HEK293T (cell line): ENCODE results near the gene NRP1.

Experiments
- CTCF ChIA-PET: fragments of 350-600 bp; formaldehyde crosslinking; extraction: SDS; loops from one replicate; lab custom pipeline; 2021; ENCODE audit warnings: antibody characterized with exemption, inconsistent platforms; lab: Yijun Ruan, JAX
- POLR2A ChIA-PET: fragments of 350-600 bp; formaldehyde crosslinking; extraction: SDS; loops from one replicate; lab custom pipeline; 2020; ENCODE audit warnings: antibody characterized with exemption, inconsistent platforms; lab: Yijun Ruan, JAX
- DNase-seq: peaks from one replicate; pipeline ENCODE4 v3.0.0; 2012; ENCODE audit warnings: mixed read lengths; ENCODE audit errors: extremely low spot score
- ARNT ChIP-seq: fragments of 450-650 bp; IDR thresholded peaks from 2 replicates; pipeline ENCODE4 v1.6.1; 2017; ENCODE audit warnings: mild to moderate bottlenecking
- BHLHE40 ChIP-seq: fragments of 450-650 bp; IDR thresholded peaks from 2 replicates; pipeline ENCODE4 v1.6.1; 2016; ENCODE audit warnings: mild to moderate bottlenecking, moderate library complexity, borderline replicate concordance
- CTBP1 ChIP-seq: fragments of 450-650 bp; IDR thresholded peaks from 2 replicates; pipeline ENCODE4 v1.6.1; 2016; ENCODE audit warnings: borderline replicate concordance
- ELF4 ChIP-seq: fragments of 450-650 bp; IDR thresholded peaks from 2 replicates; pipeline ENCODE4 v1.6.1; 2017; ENCODE audit warnings: antibody characterized with exemption
- FOXA1 ChIP-seq: fragments of 450-650 bp; IDR thresholded peaks from 2 replicates; pipeline ENCODE4 v1.6.1; 2016; ENCODE audit warnings: mild to moderate bottlenecking
- FOXK2 ChIP-seq: fragments of 450-650 bp; IDR thresholded peaks from 2 replicates; pipeline ENCODE4 v1.6.1; 2016; ENCODE audit warnings: mild to moderate bottlenecking
- FOXM1 ChIP-seq: fragments of 450-650 bp; IDR thresholded peaks from 2 replicates; pipeline ENCODE4 v1.6.1; 2017; ENCODE audit warnings: mild to moderate bottlenecking, borderline replicate concordance
- HDGF ChIP-seq: fragments of 450-650 bp; IDR thresholded peaks from 2 replicates; pipeline ENCODE4 v1.6.1; 2017; ENCODE audit warnings: antibody characterized with exemption, borderline replicate concordance
- L3MBTL2 ChIP-seq: fragments of 450-650 bp; conservative IDR thresholded peaks from 2 replicates; pipeline ENCODE4 v1.6.1; 2016; ENCODE audit warnings: mild to moderate bottlenecking
- LEF1 ChIP-seq: fragments of 450-650 bp; IDR thresholded peaks from 2 replicates; pipeline ENCODE4 v1.6.1; 2017; ENCODE audit warnings: mild to moderate bottlenecking, borderline replicate concordance
- NFRKB ChIP-seq: fragments of 450-650 bp; IDR thresholded peaks from 2 replicates; pipeline ENCODE4 v1.6.1; 2016; ENCODE audit warnings: mild to moderate bottlenecking, moderate library complexity
- SP1 ChIP-seq: fragments of 450-650 bp; IDR thresholded peaks from 2 replicates; pipeline ENCODE4 v1.6.1; 2017
- SUZ12 ChIP-seq: fragments of 450-650 bp; IDR thresholded peaks from 2 replicates; pipeline ENCODE4 v1.6.1; 2016; ENCODE audit warnings: mild to moderate bottlenecking
- TARDBP ChIP-seq: fragments of 450-650 bp; IDR thresholded peaks from 2 replicates; pipeline ENCODE4 v1.6.1; 2016
- ZNF384 ChIP-seq: fragments of 450-650 bp; IDR thresholded peaks from 2 replicates; pipeline ENCODE4 v1.6.1; 2016
- TF ChIP-seq, protein P1 (sequence below): fragments of 450-650 bp; IDR thresholded peaks from 2 replicates; pipeline ENCODE4 v1.6.1; 2016

Gene NRP1

DNA sequence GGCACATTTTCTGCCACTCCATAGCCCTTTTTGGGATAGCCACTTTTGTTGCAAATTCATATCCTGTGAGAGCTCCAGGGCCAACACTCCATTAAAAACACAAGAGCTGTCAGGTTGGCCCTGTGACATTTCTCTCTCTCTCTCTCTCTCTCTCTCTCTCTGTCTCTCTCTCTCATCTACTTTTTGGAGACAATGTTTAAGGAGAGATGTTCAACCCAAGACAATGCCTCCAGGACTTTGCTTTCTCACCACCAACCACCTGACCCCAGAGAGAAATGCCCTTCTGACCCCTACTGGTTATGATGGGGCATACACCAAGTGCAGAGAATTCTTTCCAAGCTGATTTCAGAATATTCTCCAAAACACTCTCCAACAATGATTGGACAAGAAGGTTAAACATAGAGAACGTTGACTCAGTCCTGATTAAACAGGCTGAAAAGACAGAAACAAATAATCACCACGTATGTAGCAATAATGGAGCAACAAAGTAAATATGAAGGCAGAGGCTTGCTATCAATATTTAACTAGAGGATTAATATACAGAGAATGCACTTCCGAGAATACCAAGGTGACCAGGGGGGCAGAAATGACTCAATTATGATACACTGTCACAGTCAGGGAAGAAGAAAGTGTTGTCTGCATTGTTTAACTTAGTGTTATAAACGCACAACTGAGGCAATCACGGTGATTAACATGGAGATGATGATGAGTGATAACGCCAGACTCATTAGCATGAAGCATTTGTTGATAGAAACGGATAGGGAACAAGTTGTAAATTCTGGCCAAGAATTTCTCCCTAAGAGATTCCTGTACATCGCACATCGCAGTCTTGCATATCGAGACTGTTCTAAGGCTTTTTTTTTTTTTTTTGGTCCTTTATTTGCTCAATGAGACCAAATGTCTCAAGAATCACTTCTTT, 178.5 kb downstream of the NRP1 start:
- POLR2A ChIA-PET = no interaction called here
- CTCF ChIA-PET = interaction anchor here (0.6 to 0.9 kb wide), 6 partner anchors 8 to 147 kb away, joined by 3 to 6 read pairs (median 4); no protein-coding TSS in a partner anchor
- TF ChIP-seq ARNT (no peak), SUZ12 (no peak), SP1 (no peak), ELF4 (no peak), HDGF (no peak), BHLHE40 (no peak), LEF1 (no peak)
- peak; percentile 25 for DNase-seq

DNA sequence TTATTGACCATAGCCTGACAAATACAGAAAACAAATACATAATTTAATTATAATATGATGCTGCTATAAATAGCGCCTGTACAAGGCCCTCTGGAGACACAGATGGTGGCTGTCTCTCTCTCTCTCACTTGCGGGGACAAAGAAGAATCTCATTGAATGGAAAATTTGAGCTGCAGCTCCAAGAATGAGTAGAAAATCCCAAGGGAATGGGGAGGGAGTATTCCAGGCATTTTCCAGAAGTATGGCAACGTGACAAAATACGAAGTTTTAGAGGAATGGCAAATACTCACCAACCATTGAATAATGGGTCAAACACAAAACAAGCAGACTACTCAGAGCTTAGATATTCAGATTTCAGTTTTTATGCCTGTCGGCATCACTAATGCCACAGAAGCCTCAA, 179.9 kb downstream of the NRP1 start:
- POLR2A ChIA-PET = no interaction called here

DNA sequence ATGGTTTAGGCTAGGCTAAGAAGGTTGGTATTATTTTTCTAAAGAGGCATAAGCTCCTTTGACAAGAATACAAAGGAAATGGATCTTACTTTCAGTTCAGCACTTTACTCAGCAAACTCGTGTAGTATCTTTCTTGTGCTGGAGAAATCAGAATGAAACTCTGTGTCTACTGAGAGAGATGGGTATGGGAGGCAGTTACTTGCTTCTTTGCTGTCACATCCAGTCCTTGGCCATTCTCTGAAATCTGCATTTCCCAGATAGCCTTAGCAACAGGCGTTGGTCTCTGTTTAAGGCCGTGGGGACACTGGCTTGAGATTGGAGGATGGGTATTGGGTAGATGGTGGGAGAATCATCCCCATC, 180.5 kb downstream of the NRP1 start:
- no peak for DNase-seq
- POLR2A ChIA-PET = no interaction called here
- TF ChIP-seq NFRKB = no peak
- TF ChIP-seq, protein P1, sequence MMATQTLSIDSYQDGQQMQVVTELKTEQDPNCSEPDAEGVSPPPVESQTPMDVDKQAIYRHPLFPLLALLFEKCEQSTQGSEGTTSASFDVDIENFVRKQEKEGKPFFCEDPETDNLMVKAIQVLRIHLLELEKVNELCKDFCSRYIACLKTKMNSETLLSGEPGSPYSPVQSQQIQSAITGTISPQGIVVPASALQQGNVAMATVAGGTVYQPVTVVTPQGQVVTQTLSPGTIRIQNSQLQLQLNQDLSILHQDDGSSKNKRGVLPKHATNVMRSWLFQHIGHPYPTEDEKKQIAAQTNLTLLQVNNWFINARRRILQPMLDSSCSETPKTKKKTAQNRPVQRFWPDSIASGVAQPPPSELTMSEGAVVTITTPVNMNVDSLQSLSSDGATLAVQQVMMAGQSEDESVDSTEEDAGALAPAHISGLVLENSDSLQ = no peak
- no peak for TF ChIP-seq SP1
- TF ChIP-seq FOXM1 = no peak
- no peak for TF ChIP-seq LEF1
- no peak for TF ChIP-seq FOXA1
- no peak for TF ChIP-seq TARDBP
- TF ChIP-seq ELF4 = no peak
- no peak for TF ChIP-seq FOXK2
- TF ChIP-seq L3MBTL2 = no peak
- no peak for TF ChIP-seq SUZ12
- no peak for TF ChIP-seq CTBP1
- TF ChIP-seq ARNT = no peak
- TF ChIP-seq BHLHE40 = no peak
- TF ChIP-seq HDGF = no peak
- no peak for TF ChIP-seq ZNF384
- CTCF ChIA-PET = no interaction called here

More for the DNA sequence above, 179.9 kb downstream of the NRP1 start:
- TF ChIP-seq L3MBTL2 (no peak), ELF4 (no peak), TARDBP (no peak), BHLHE40 (no peak), CTBP1 (no peak), ARNT (no peak), FOXK2 (no peak), NFRKB (no peak), FOXM1 (no peak), LEF1 (no peak)
- TF ChIP-seq, protein P1 = no peak
- no peak for DNase-seq
- CTCF ChIA-PET = no interaction called here

DNA sequence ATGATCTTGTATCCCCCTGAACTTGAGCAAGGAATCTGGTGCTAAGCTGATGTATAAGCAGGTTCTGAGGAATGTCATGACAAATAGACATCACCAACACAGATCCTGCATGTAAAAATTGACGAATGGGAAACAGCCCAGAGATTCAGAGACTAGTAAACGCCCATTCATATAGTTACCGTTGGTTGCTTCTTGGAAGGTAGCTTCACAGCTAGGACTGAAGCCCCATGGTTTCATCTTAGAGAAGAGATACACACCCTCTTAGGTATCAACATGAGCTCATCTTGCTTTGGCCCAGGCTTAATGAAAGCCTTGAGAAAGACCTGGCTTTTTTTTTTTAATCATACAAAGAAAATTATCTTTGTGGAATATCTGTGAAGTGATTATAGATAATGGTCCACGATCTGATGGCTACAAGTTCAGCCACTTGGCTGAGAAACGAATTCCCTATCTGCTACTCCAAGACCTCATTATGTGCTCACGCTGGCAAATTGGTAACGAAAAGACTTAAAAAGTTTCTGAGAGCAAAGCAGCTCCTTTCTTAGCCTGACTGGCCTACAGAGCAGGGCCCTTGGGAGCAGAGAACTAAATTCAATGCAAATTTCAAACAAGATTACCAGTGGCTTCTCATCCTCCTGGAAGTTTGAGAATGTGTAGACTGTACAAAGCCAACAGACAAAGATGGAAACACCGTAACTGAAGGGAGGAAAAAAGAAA, 181.1 kb downstream of the NRP1 start:
- no peak for DNase-seq
- TF ChIP-seq ZNF384 (no peak), LEF1 (no peak)
- CTCF ChIA-PET = no interaction called here
- POLR2A ChIA-PET = no interaction called here

DNA sequence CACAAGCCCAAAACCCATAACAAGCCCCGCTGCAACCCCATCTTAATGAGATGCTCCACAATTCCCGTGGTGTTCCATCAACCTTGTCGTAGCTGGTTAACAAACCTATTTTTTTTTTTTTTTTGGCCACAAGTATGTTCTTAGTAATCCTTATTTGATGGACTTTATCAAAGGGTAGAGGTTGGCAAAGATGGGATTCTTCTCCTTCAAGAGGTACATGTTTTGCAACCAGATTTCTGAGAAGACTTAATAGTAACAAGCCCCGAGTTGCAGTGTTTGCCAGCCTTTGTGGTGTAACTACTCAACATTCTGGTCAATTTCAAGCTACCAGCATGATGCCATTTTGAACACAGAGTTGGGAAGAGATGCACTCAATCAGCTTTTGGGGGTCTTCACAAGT, 181.7 kb downstream of the NRP1 start:
- no peak for DNase-seq
- TF ChIP-seq, protein P1 = no peak
- TF ChIP-seq FOXM1 (no peak), FOXA1 (no peak), NFRKB (no peak), ZNF384 (no peak), SUZ12 (no peak), CTBP1 (no peak)
- ChIA-PET POLR2A (no interaction called here), CTCF (no interaction called here)

DNA sequence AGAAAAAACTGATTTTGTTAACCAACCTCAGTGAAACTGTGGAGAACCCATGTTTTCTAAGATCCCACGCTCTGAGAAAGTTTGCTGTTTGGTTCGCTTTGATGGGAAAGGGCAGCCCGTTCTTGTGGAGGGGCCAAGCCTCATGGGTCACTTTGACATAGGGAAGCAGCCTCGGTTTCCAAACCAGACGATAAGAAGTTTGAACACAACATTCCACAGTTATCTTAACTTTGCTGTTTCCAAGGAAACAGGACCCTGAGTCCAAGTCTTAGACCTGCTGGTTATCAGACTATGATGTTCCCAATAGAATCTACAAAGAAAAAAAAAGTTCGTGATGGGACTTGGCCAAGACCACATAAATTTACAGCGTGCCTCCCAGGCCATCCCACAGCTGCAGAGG, 182.3 kb downstream of the NRP1 start:
- ChIA-PET CTCF (interaction anchor here (0.6 kb wide), 1 partner anchor 143 kb away, joined by 3 read pairs; no protein-coding TSS in a partner anchor), POLR2A (no interaction called here)
- no peak for DNase-seq
- TF ChIP-seq TARDBP = no peak
- TF ChIP-seq ARNT = no peak
- TF ChIP-seq SP1 = no peak
- no peak for TF ChIP-seq FOXA1
- no peak for TF ChIP-seq LEF1
- TF ChIP-seq, protein P1 = no peak
- TF ChIP-seq SUZ12 = no peak
- TF ChIP-seq FOXM1 = no peak
- TF ChIP-seq ZNF384 = no peak
- TF ChIP-seq HDGF = no peak
- no peak for TF ChIP-seq BHLHE40
- no peak for TF ChIP-seq NFRKB
- no peak for TF ChIP-seq FOXK2
- TF ChIP-seq ELF4 = no peak
- TF ChIP-seq L3MBTL2 = no peak
- no peak for TF ChIP-seq CTBP1
